HCT116 (cell line): ENCODE measurements around the gene ANKRD22.

Experiments
- CTCF ChIP-seq, 3 experiments: fragments of 200-600 bp in 1 of 3; sonication (generic) in 1 of 3; IDR thresholded peaks in 2 of 3; conservative IDR thresholded peaks in 1 of 3; 2 replicates each; pipeline ENCODE4 v1.5.1; 2012 to 2017; ENCODE audit warnings: low read depth in 2 of 3, low read length in 2 of 3, antibody characterized with exemption in 1 of 3, borderline replicate concordance in 1 of 3, control low read depth in 1 of 3, mild to moderate bottlenecking in 1 of 3, mixed read lengths in 1 of 3, mixed run types in 1 of 3, moderate library complexity in 1 of 3; ENCODE audit not compliant: insufficient read depth in 1 of 3
- MAX ChIP-seq: IDR thresholded peaks from 2 replicates; pipeline ENCODE4 v1.6.1; 2012

DNA sequence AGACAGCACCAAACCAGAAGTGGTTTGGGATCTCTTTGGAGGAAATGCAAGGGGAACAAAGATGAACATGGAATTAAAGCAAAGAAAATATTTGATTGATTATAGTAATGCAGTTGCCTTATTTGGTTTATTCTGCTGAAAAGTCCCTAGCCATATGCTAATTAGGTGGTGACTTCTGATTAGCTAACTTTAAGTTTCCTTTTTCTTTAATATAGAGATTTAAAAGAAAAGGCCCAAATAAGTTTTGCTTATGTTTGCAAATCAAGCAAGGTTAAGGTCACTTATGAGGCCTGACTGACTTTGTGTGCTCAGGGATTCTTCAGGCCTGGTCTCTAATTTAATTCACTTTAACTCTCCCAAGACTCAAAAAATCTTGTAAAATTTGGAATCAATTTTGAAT is 6.2 kb upstream of the ANKRD22 start:
- no peak for TF ChIP-seq MAX
- no peak for TF ChIP-seq CTCF (IDR thresholded peaks at IDR 0.05 in 2 of 3, conservative IDR thresholded peaks at IDR 0.05 in 1 of 3; ENCODE audit: borderline replicate concordance in 1 of 3, insufficient read depth in 1 of 3, low read depth in 2 of 3, low read length in 2 of 3)
